Astrocyte (in vitro differentiated cells and primary cell): ENCODE results near the gene TENM3.

Experiments used
- CTCF ChIP-seq: IDR thresholded peaks from 2 replicates; pipeline ENCODE4 v1.5.1; 2011; ENCODE audit warnings: low read depth, mild to moderate bottlenecking, inconsistent platforms, low read length, moderate library complexity; ENCODE audit not compliant: insufficient read depth
- EZH2 ChIP-seq: IDR thresholded peaks from 2 replicates; pipeline ENCODE4 v1.6.1; 2012; ENCODE audit warnings: mild to moderate bottlenecking, low read length, inconsistent platforms; ENCODE audit not compliant: insufficient read depth

DNA sequence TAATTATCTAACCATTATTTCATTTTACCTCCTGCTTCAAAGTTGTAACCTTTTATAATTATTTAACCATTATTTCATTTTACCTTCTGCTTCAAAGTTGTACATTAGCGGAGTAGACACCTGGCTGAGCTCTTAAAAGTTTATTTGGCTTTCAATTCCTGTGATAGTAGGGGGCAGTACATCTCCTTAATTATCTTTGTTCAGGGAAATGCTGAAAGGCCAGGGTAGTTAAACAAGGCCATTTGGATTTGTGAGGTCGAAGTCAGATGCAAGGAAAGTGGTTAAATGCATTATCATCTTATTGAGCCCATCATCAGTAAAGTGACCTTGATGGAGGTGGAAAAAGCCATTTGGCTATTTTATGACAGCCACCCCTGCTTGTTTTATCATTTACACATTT lies 210.6 kb downstream of the TENM3 start:
- TF ChIP-seq CTCF (no peak), EZH2 (no peak)
